Smooth muscle cell of bladder (primary cell): ENCODE measurements around the gene EIF3B. TPM values are rescaled to one million over a fixed set of nuclear protein-coding genes. Genes with fewer than 3 reads are reported as not detected.

Experiments
- total RNA-seq: library from RNA; depleted of rRNA; stranded (reverse); fragments of >200 nt; gene quantifications from 2 replicates; pipeline ENCODE4 v1.2.3, GENCODE V29; 2014

The EIF3B gene
- total RNA-seq: 154 and 207 TPM in 2 replicates

GRCh38 chr7:2354186-2354938, at the start of gene EIF3B:
Gene EIF3B (plus strand): TSS chr7:2354827. CDS start chr7:2354922, 95 bp downstream.

DNA sequence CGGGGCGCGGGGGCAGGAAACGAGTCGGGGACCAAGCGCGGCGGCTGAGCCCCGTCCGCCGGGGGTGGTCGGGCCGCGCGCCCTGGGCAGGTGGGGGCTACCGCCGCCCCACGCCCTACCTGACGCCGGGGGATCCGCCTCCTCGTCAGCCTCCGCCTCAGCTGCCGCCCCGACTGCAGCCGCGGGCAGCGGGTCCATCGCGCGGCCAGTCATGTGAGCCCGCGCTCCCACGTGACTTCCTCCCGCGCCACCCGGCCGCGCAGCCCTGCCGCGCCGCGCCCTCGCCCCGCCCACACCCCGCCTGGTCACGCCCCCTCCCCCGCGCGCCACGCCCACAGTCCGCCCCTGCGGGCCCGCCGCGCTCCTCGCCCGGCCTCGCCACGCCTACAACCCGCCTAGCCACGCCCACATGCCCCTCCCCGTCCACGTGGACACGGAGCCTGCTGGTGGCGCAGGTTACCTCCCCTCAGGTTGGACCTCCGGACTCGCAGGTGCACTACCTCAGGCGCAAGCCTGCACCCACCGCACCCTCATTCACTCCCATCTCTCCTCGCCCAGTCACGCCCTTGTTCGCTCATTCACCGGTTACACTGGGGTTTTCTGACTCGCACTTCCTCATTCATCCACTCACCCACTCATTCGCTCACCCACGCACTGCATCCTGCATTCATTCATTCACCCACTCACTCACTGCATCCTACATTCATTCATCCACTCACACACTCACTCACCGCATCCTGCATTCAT, 40.2 kb upstream of the EIF3B start, which contains the start of gene SNX8:
Gene SNX8 (minus strand): TSS at position 233 of the 747 bp plus-strand sequence. CDS start 20 bp downstream, at position 213.

GRCh38 chr7:2403014-2403717, 48.5 kb downstream of the EIF3B start, which contains the start of gene CHST12:
Gene CHST12 (plus strand): TSS chr7:2403611. CDS start chr7:2432640, 29,029 bp downstream.

Other genes with a start within 250 kb of the EIF3B start
- gene MAD1L1, start 121.9 kb upstream of the EIF3B start, total RNA-seq: 55.9 and 76.3 TPM in 2 replicates
- 12.9 and 17.2 TPM in 2 replicates for gene MRM2, start 112.6 kb upstream of the EIF3B start, total RNA-seq
- gene NUDT1, start 112.6 kb upstream of the EIF3B start, total RNA-seq: 28.8 and 34.8 TPM in 2 replicates
- 8.8 and 13.9 TPM in 2 replicates for gene SNX8, start 40.4 kb upstream of the EIF3B start, total RNA-seq
- gene CHST12, start 48.8 kb downstream of the EIF3B start, total RNA-seq: 2.6 and 7.1 TPM in 2 replicates
- gene GRIFIN, start 121.6 kb downstream of the EIF3B start, total RNA-seq: not detected in 2 replicates
- 0.43 and 3.3 TPM in 2 replicates for gene LFNG, start 164.9 kb downstream of the EIF3B start, total RNA-seq
- gene BRAT1, start 200.7 kb downstream of the EIF3B start, total RNA-seq: 15.4 and 23.3 TPM in 2 replicates
- gene IQCE, start 204.2 kb downstream of the EIF3B start, total RNA-seq: 7.4 and 11.7 TPM in 2 replicates